ENCODE measurements around the gene CAPN13. TPM values are rescaled to one million over a fixed set of nuclear protein-coding genes. Genes with fewer than 3 reads are reported as not detected.

CAPN13 gene
- total and polyA plus RNA-seq, 4 experiments from 2014 or later = not detected

- Mint-ChIP-seq H3K27ac (no peak overlapping the region), H3K9me3 (no peaks in the 10 kb centered on the region), H3K4me3 (no peak overlapping the region), H3K27me3 (peaks cover 5 to 18% of the 10 kb centered on the region in 2 donors), H3K4me1 (peaks cover 0 to 3% (median 0%) of the 10 kb centered on the region in 4 donors), H3K36me3 (no peaks in the 10 kb centered on the region)
- Histone ChIP-seq H3K36me3 (ENCODE audit: insufficient read depth, low read length) (no peaks in the 10 kb centered on the region), H3K27ac (ENCODE audit: low read depth, low read length) (no peak overlapping the region), H3K4me1 (ENCODE audit: insufficient read depth, low read length) (no peaks in the 10 kb centered on the region), H3K27me3 (ENCODE audit: insufficient read depth, low read length) (no peaks in the 10 kb centered on the region), H3K9me3 (ENCODE audit: control insufficient read depth in 1 of 2, low read length in 2 of 2) (no peaks in the 10 kb centered on the region), H3K4me3 (ENCODE audit: low read length in 2 of 2) (no peak overlapping the region)
- no peak for DNase-seq
- ChIA-PET POLR2A (ENCODE audit: partially characterized antibody) (no interaction called here), CTCF (ENCODE audit: partially characterized antibody) (no interaction called here)
- intact Hi-C loops (cut with micrococcal nuclease) = no loop called here
These were observed 38.4 kb downstream of the CAPN13 start for GRCh38 chr2:30768708-30769480.

GRCh38 chr2:30768036-30768686, 39.1 kb downstream of the CAPN13 start:
- H3K27ac Mint-ChIP-seq = no peak overlapping the region
- CTCF ChIA-PET (ENCODE audit: partially characterized antibody) = no interaction called here

GRCh38 chr2:30766666-30767065, 40.6 kb downstream of the CAPN13 start:
- Mint-ChIP-seq H3K4me3 (no peak overlapping the region), H3K27me3 (peaks cover 5 to 18% of the 10 kb centered on the region in 2 donors), H3K36me3 (no peaks in the 10 kb centered on the region), H3K9me3 (no peaks in the 10 kb centered on the region), H3K27ac (no peak overlapping the region), H3K4me1 (peaks cover 0 to 3% (median 0%) of the 10 kb centered on the region in 4 donors)
- H3K4me1 ChIP-seq (ENCODE audit: insufficient read depth, low read length) = no peaks in the 10 kb centered on the region
- H3K36me3 ChIP-seq (ENCODE audit: insufficient read depth, low read length) = no peaks in the 10 kb centered on the region
- no peaks in the 10 kb centered on the region for H3K27me3 ChIP-seq (ENCODE audit: insufficient read depth, low read length)
- DNase-seq = no peak
- CTCF ChIA-PET (ENCODE audit: partially characterized antibody) = interaction anchor here (1.1 kb wide), 1 partner anchor 55 kb away, joined by 3 read pairs; no protein-coding TSS in a partner anchor
- H3K27ac ChIP-seq (ENCODE audit: low read depth, low read length) = no peak overlapping the region
- H3K4me3 ChIP-seq (ENCODE audit: low read length in 2 of 2) = no peak overlapping the region
- intact Hi-C loops (cut with micrococcal nuclease) = no loop called here
- POLR2A ChIA-PET (ENCODE audit: partially characterized antibody) = no interaction called here
- H3K9me3 ChIP-seq (ENCODE audit: control insufficient read depth in 1 of 2, low read length in 2 of 2) = no peaks in the 10 kb centered on the region

More at GRCh38 chr2:30768036-30768686, 39.1 kb downstream of the CAPN13 start:
- peaks cover 5 to 18% of the 10 kb centered on the region in 2 donors for H3K27me3 Mint-ChIP-seq
- no peak overlapping the region for H3K4me3 Mint-ChIP-seq
- Histone ChIP-seq H3K4me3 (ENCODE audit: low read length in 2 of 2) (no peak overlapping the region), H3K27me3 (ENCODE audit: insufficient read depth, low read length) (no peaks in the 10 kb centered on the region), H3K27ac (ENCODE audit: low read depth, low read length) (no peak overlapping the region), H3K4me1 (ENCODE audit: insufficient read depth, low read length) (no peaks in the 10 kb centered on the region), H3K9me3 (ENCODE audit: control insufficient read depth in 1 of 2, low read length in 2 of 2) (no peaks in the 10 kb centered on the region), H3K36me3 (ENCODE audit: insufficient read depth, low read length) (no peaks in the 10 kb centered on the region)
- no peaks in the 10 kb centered on the region for H3K9me3 Mint-ChIP-seq
- peaks cover 0 to 3% (median 0%) of the 10 kb centered on the region in 4 donors for H3K4me1 Mint-ChIP-seq
- no peaks in the 10 kb centered on the region for H3K36me3 Mint-ChIP-seq
- POLR2A ChIA-PET (ENCODE audit: partially characterized antibody) = no interaction called here
- intact Hi-C loops (cut with micrococcal nuclease) = no loop called here
- no peak for DNase-seq

- peaks cover 5 to 18% of the 10 kb centered on the region in 2 donors for H3K27me3 Mint-ChIP-seq
These were observed 41.3 kb downstream of the CAPN13 start for GRCh38 chr2:30765876-30766470.

GRCh38 chr2:30765191-30765590, 42.1 kb downstream of the CAPN13 start:
- Mint-ChIP-seq H3K4me3 (no peak overlapping the region), H3K27ac (no peak overlapping the region), H3K36me3 (no peaks in the 10 kb centered on the region), H3K4me1 (peaks cover 0 to 3% (median 0%) of the 10 kb centered on the region in 4 donors), H3K9me3 (no peaks in the 10 kb centered on the region), H3K27me3 (peaks cover 5 to 14% of the 10 kb centered on the region in 2 donors)
- ChIA-PET CTCF (ENCODE audit: partially characterized antibody) (no interaction called here), POLR2A (ENCODE audit: partially characterized antibody) (no interaction called here)
- Histone ChIP-seq H3K36me3 (ENCODE audit: insufficient read depth, low read length) (no peaks in the 10 kb centered on the region), H3K4me1 (ENCODE audit: insufficient read depth, low read length) (no peaks in the 10 kb centered on the region), H3K4me3 (ENCODE audit: low read length in 2 of 2) (no peak overlapping the region), H3K27me3 (ENCODE audit: insufficient read depth, low read length) (no peaks in the 10 kb centered on the region), H3K27ac (ENCODE audit: low read depth, low read length) (no peak overlapping the region), H3K9me3 (ENCODE audit: control insufficient read depth in 1 of 2, low read length in 2 of 2) (no peaks in the 10 kb centered on the region)
- intact Hi-C loops (cut with micrococcal nuclease) = no loop called here
- no peak for DNase-seq

More at GRCh38 chr2:30765876-30766470, 41.3 kb downstream of the CAPN13 start:
- Histone ChIP-seq H3K4me3 (ENCODE audit: low read length in 2 of 2) (no peak overlapping the region), H3K36me3 (ENCODE audit: insufficient read depth, low read length) (no peaks in the 10 kb centered on the region), H3K27me3 (ENCODE audit: insufficient read depth, low read length) (no peaks in the 10 kb centered on the region), H3K9me3 (ENCODE audit: control insufficient read depth in 1 of 2, low read length in 2 of 2) (no peaks in the 10 kb centered on the region), H3K4me1 (ENCODE audit: insufficient read depth, low read length) (no peaks in the 10 kb centered on the region), H3K27ac (ENCODE audit: low read depth, low read length) (no peak overlapping the region)
- Mint-ChIP-seq H3K36me3 (no peaks in the 10 kb centered on the region), H3K9me3 (no peaks in the 10 kb centered on the region), H3K27ac (peak overlapping the region in 1 of 7 donors; percentile 38), H3K4me1 (peaks cover 0 to 3% (median 0%) of the 10 kb centered on the region in 4 donors), H3K4me3 (no peak overlapping the region)
- CTCF ChIA-PET (ENCODE audit: partially characterized antibody) = no interaction called here
- no peak for DNase-seq
- POLR2A ChIA-PET (ENCODE audit: partially characterized antibody) = no interaction called here
- intact Hi-C loops (cut with micrococcal nuclease) = no loop called here

- no peak overlapping the region for H3K4me3 ChIP-seq (ENCODE audit: low read length in 2 of 2)
- H3K9me3 Mint-ChIP-seq = no peaks in the 10 kb centered on the region
- H3K27ac ChIP-seq (ENCODE audit: low read depth, low read length) = no peak overlapping the region
- H3K9me3 ChIP-seq (ENCODE audit: control insufficient read depth in 1 of 2, low read length in 2 of 2) = no peaks in the 10 kb centered on the region
- H3K4me3 Mint-ChIP-seq = no peak overlapping the region
- intact Hi-C loops (cut with micrococcal nuclease) = no loop called here
- no peaks in the 10 kb centered on the region for H3K36me3 Mint-ChIP-seq
- ChIA-PET CTCF (ENCODE audit: partially characterized antibody) (no interaction called here), POLR2A (ENCODE audit: partially characterized antibody) (no interaction called here)
- H3K4me1 ChIP-seq (ENCODE audit: insufficient read depth, low read length) = no peaks in the 10 kb centered on the region
- H3K27ac Mint-ChIP-seq = no peak overlapping the region
- H3K4me1 Mint-ChIP-seq = peaks cover 0 to 3% (median 0%) of the 10 kb centered on the region in 4 donors
- peaks cover 7 to 11% of the 10 kb centered on the region in 2 donors for H3K27me3 Mint-ChIP-seq
- no peaks in the 10 kb centered on the region for H3K36me3 ChIP-seq (ENCODE audit: insufficient read depth, low read length)
- DNase-seq = no peak
- H3K27me3 ChIP-seq (ENCODE audit: insufficient read depth, low read length) = no peaks in the 10 kb centered on the region
These were observed 43.0 kb downstream of the CAPN13 start for GRCh38 chr2:30764021-30764800.

Measured in CD4-positive, alpha-beta memory T cell (primary cell).